GM21737 (cell line): ENCODE results near the gene ALB.

Source experiments
- ATAC-seq: cut with Tn5 transposase; IDR thresholded peaks from one replicate; pipeline ENCODE4 v1.9.1; 2021; ENCODE audit warnings: mild to moderate bottlenecking, moderate library complexity; ENCODE audit not compliant: unreplicated experiment

Gene ALB

GRCh38 chr4:73448448-73449203 lies 44.5 kb downstream of the ALB start:
- no peak for ATAC-seq

GRCh38 chr4:73450398-73451004 lies 46.4 kb downstream of the ALB start:
- no peak for ATAC-seq

GRCh38 chr4:73451404-73451803 lies 47.3 kb downstream of the ALB start:
- no peak for ATAC-seq

GRCh38 chr4:73451981-73452747 lies 48.1 kb downstream of the ALB start:
- ATAC-seq, result no peak

DNA sequence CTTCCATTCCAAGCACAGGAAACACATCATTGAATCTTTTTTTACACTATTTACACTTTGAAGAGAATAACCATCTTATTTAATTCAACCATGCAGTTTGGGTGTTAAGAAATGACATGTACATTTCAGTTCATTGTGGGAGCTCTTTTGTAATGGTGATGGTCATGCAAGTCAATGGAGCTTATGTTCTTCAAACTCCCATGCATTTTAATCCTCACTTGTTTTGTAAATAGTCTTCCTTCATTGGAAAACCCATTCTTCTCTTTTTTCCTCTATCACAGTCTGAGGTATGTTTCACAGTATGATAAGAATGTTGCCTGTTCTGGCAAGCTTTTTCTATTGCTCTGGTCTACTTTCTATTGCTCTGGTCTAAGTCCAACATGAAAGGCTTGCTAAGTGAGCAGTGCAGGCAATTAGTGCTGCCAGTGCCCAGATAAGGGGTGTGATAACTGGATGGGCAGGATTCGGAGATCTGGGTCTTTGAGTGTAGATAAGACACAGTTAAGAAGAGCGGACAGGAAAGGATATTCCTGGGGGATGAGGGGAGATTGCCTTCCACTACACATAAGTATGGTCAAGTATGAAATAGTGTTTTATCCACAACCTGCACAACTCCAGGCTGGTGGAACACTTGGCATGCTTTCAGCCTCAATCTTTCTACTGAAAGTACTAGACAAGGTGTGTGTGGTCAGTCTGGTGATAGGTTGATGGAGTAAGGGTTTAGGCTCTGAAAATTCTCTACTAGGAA lies 49.0 kb downstream of the ALB start:
- no peak for ATAC-seq

DNA sequence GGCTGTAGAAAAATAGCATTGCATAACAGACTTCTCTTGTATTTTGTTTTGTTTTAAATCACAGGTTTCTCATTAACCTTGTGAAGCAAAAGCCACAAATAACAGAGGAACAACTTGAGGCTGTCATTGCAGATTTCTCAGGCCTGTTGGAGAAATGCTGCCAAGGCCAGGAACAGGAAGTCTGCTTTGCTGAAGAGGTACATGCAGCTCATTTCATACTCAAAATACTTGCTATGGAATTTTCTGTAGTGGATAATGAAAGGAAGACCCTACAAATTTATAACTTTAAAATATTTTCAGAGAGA lies 49.6 kb downstream of the ALB start:
- ATAC-seq, result no peak

DNA sequence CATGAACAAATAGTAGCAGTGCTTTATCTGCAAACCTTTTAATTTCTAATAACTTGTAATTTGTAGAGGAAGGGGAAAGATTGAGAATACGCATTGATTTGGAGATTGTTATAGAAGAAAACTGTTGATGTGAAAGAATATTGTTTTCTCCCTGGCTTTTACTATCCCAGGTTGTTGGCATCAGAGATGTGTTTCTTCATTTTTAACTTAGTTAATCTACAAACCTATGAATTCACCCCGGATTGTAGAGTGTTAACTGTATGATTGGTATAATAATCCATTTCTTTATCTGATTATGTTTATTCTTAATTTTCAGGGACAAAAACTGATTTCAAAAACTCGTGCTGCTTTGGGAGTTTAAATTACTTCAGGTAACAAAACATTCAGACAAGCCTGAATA lies 50.8 kb downstream of the ALB start:
- ATAC-seq, result no peak

DNA sequence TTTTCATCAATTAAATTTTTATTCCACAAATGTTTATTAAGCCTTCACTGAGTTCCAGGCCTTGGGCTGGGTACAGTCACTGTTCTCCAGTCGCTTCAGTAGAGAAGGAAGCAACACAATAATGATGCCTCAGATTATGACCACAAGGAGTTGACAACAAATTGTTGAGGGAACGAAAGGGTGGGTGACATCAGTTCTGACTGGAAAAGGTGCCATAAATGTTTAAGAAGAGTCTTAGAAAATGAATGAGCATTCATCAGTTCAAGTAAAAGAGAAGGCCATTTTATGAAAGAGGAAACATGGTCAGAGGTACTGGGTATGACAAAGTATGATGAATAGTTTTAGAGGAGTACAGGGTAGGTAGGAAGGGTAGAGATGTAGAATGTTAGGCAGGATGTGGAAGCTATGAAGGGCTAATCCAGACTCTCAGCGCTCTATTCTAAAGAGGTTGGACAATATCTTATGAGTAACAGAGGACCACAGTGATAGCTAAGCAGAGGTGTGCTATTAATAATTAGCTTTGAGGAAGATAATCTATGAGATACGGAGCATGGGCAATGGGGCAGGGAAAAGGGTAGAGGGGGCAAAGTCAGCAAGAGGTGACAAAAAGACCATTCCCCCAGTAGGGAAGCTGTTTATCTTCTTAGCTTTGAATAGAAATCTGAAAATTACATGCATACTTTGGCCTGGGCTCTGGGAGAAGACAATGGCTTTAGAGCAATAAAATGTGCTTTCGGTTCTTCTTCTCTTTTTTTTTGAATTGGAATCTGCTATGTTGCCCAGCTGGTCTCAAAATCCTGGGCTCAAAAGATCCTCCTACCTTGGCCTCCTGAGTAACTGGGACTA lies 52.3 kb downstream of the ALB start:
- ATAC-seq, result no peak

DNA sequence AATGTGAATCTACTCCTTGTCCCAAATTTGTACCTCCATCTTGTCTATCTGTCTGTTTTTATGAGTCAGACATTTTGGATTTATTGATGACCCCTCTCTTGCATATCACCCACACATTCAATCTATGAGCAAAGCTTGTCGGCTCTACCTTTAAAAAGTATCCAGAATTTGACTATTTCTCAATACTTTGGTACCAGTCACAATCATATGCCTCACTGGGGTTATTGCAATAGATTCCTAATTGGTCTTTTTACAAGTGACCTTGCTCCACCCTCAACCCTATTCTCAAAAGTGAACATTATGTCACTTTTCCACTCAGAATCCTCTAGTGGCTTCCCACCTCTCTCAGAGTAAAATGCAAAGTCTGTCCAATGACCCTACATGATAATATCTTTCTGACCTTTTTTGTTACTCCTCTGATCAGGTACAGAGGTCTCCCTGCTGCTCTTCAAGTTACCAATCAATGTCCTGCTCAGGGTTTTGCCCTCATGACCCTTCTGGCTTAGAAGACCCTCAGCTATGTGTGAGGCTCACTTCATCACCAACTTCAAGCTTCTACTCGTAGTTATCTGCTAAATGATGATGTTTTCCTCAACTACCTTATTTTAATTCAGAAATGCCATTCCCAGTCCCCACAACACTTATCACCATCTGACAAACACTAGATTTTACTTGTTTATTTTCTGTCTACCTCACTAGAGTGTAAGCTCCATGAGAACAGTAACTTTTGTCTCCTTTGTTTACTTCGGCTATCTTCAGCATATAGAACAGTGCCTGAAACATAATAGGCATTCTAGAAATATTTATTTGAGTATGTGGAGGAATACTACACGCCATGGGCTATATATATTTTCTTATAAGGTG lies 54.3 kb downstream of the ALB start:
- ATAC-seq, result no peak

- no peak for ATAC-seq
These were observed 54.9 kb downstream of the ALB start for GRCh38 chr4:73459048-73459421.

DNA sequence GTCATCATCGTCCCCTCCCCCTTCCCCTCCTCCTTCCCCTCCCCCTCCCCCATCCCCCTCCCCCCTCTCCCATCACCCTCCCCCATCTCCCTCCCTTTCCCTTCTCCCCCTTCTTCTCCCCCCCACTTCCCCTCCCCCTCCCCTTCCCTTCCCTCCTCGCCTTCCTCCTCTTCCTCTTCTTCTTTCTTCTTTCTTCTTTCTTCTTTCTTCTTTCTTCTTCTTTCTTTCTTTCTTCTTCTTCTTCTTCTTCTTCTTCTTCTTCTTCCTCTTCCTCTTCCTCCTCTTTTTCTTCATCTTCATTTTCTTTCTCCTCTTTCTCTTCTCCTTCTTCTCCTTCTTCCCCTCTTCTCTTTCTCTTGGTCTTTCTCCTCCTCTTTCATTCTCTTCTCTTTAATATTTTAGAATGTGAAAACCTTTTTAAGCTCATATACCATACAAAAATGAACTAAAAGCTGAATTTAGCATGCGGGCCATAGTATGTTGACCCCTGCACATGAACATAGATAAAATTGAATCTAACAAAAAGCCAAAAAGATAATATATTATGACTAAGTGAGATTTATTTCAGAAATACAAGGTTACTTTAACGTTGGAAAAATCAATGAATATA lies 56.9 kb downstream of the ALB start:
- ATAC-seq, result no peak

- ATAC-seq, result no peak
These were observed 64.1 kb downstream of the ALB start for GRCh38 chr4:73468170-73468569.

GRCh38 chr4:73470728-73471127 lies 66.6 kb downstream of the ALB start:
- ATAC-seq, result no peak
